Panc1 (cell line): ENCODE data around the gene KLHL41. TPM values are rescaled to one million over a fixed set of nuclear protein-coding genes. Genes with fewer than 3 reads are reported as not detected.

Experiments
- ATAC-seq: fragments of 200-7000 bp; cut with Tn5 transposase; 2 replicates; pipeline ENCODE4 v1.9.1; 2020; ENCODE audit warnings: mild to moderate bottlenecking, moderate library complexity
- BruUV-seq: library from RNA; stranded (reverse); fragments of 400-500 nt; replicated peaks from 2 replicates; lab custom pipeline; 2021; lab: Mats Ljungman, UMichigan
- CTCF ChIA-PET: fragments of 300-600 bp; sonication (Branson Sonifier 250); formaldehyde crosslinking; loops from one replicate; lab custom pipeline; 2022; ENCODE audit warnings: antibody characterized with exemption; lab: Charles Lee
- POLR2A ChIA-PET: fragments of 300-600 bp; sonication (Branson Sonifier 250); formaldehyde crosslinking; loops from one replicate; lab custom pipeline; 2022; ENCODE audit warnings: antibody characterized with exemption; lab: Charles Lee
- DNase-seq: peaks from one replicate; pipeline ENCODE4 v3.0.0-alpha.2; 2010; ENCODE audit warnings: low read depth, low spot score
- H3K27ac ChIP-seq: 2 replicates; pipeline ENCODE4 v1.5.1; 2011; ENCODE audit warnings: mild to moderate bottlenecking, low read length, inconsistent platforms
- H3K27me3 ChIP-seq: fragments of 200-500 bp; sonication (Bioruptor generic); 2 replicates; pipeline ENCODE4 v1.6.0; 2014; ENCODE audit warnings: low read length, inconsistent platforms; ENCODE audit not compliant: control insufficient read depth, insufficient read depth
- H3K36me3 ChIP-seq: fragments of 200-500 bp; sonication (Bioruptor generic); 2 replicates; pipeline ENCODE4 v1.5.1; 2014; ENCODE audit warnings: inconsistent platforms, mild to moderate bottlenecking, low read length, moderate library complexity; ENCODE audit not compliant: control insufficient read depth, insufficient read depth
- H3K4me1 ChIP-seq: 2 replicates; pipeline ENCODE4 v1.5.1; 2011; ENCODE audit warnings: inconsistent platforms, mild to moderate bottlenecking, low read length, moderate library complexity; ENCODE audit not compliant: control insufficient read depth, insufficient read depth
- H3K4me3 ChIP-seq, 2 experiments: 2 replicates each; pipeline ENCODE4 v1.5.1; 2011 to 2012; ENCODE audit warnings: low read depth in 2 of 2, low read length in 2 of 2, mild to moderate bottlenecking in 2 of 2, inconsistent platforms in 1 of 2, moderate library complexity in 1 of 2
- H3K9me3 ChIP-seq: fragments of 200-500 bp; sonication (Bioruptor generic); 2 replicates; pipeline ENCODE4 v1.5.1; 2014; ENCODE audit warnings: low read depth, mild to moderate bottlenecking, inconsistent platforms, low read length, moderate library complexity; ENCODE audit not compliant: control insufficient read depth, insufficient read depth
- CTCF ChIP-seq: fragments of 450-650 bp; IDR thresholded peaks from 2 replicates; pipeline ENCODE4 v1.5.1; 2017; ENCODE audit warnings: mild to moderate bottlenecking
- POLR2AphosphoS5 ChIP-seq: IDR thresholded peaks from 2 replicates; pipeline ENCODE4 v1.6.1; 2012; ENCODE audit warnings: mild to moderate bottlenecking, low read depth, low read length, moderate library complexity
- SIN3A ChIP-seq: IDR thresholded peaks from 2 replicates; pipeline ENCODE4 v1.6.1; 2012; ENCODE audit warnings: low read depth, mild to moderate bottlenecking, low read length, moderate library complexity, borderline replicate concordance; ENCODE audit not compliant: insufficient read depth
- TCF7L2 ChIP-seq: IDR thresholded peaks from 2 replicates; pipeline ENCODE4 v1.6.1; 2011; ENCODE audit warnings: mild to moderate bottlenecking, low read depth, low read length, inconsistent platforms
- in situ Hi-C: cut with HindIII; loops from 2 replicates; pipeline ENCODE4 v1.10.0; 2016; ENCODE audit warnings: low sequenced_read_pairs, low pct_unique_long_range_greater_than_20kb
- intact Hi-C: fragments of 100-400 bp; cut with micrococcal nuclease; formaldehyde crosslinking; loops from one replicate; pipeline ENCODE4 v1.10.0; 2022; ENCODE audit not compliant: unreplicated experiment
- total RNA-seq: library from RNA; stranded (reverse); gene quantifications from one replicate; pipeline ENCODE4 v1.2.1, GENCODE V29; 2021; ENCODE audit not compliant: unreplicated experiment
- TF ChIP-seq, protein P1 (sequence below), 2 experiments: IDR thresholded peaks; 2 replicates each; pipeline ENCODE4 v1.6.1; 2011 to 2012; ENCODE audit warnings: low read depth in 2 of 2, control low read depth in 1 of 2, low read length in 1 of 2, mild to moderate bottlenecking in 1 of 2, moderate library complexity in 1 of 2; ENCODE audit not compliant: insufficient read depth in 1 of 2

Gene KLHL41
- total RNA-seq, 1 experiment from 2014 or later = 0.72 TPM

DNA sequence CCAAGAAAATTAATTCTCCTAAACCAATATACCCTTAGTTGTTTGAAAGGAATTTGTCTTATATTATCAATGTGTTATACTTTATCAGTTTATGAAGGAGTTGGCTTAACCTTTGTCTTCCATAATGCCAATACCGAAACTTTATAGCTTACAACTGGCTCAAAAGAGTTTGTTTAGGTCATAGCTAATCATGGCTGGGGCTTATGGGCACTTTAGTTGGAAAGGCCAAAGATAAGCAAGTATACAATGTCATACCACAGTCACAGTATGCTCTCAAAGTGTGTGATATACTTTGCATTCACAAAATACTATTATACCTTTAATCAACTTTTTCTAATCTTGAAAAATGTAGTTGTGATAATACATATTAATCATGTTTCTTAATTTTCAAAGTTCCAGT is 2.3 kb downstream of the KLHL41 start:
- Histone ChIP-seq H3K9me3 (no peaks in the 10 kb centered on the region), H3K4me1 (peaks cover 13% of the 10 kb centered on the region), H3K4me3 (no peak overlapping the region), H3K27me3 (no peaks in the 10 kb centered on the region), H3K36me3 (no peaks in the 10 kb centered on the region), H3K27ac (no peak overlapping the region)
- no peak for ATAC-seq
- in situ Hi-C loops (no loop called here), intact Hi-C loops (no loop called here)
- CTCF ChIA-PET = no interaction called here
- no TSS peak for BruUV-seq
- TF ChIP-seq SIN3A (no peak), CTCF (no peak)
- DNase-seq = no peak
- POLR2A ChIA-PET = no interaction called here

DNA sequence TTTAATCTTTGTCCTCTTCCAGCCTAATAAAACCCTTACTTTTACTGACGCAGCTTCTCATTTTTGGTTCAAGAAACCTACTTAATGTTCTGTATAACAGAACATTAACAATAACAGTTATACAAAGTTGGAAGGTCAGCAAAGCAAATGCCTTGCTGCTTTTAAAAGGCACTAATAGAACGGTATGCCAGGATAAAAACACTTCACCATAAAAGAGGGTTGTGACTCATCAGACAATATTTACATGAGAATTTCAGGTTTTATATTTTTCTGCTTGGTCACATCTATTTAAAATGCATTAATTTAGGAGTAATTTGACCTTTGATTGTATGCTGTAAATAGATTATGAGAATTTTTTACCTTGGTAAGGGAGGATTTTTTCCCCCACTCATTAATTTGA is 3.0 kb downstream of the KLHL41 start:
- DNase-seq (no peak), ATAC-seq (no peak)
- H3K36me3 ChIP-seq = no peaks in the 10 kb centered on the region
- in situ Hi-C loops (no loop called here), intact Hi-C loops (no loop called here)
- BruUV-seq = no TSS peak
- no peaks in the 10 kb centered on the region for H3K9me3 ChIP-seq
- H3K4me3 ChIP-seq = no peak overlapping the region
- CTCF ChIA-PET = no interaction called here
- peaks cover 13% of the 10 kb centered on the region for H3K4me1 ChIP-seq
- no peaks in the 10 kb centered on the region for H3K27me3 ChIP-seq
- H3K27ac ChIP-seq = no peak overlapping the region
- POLR2A ChIA-PET = no interaction called here
- TF ChIP-seq CTCF = no peak
- TF ChIP-seq SIN3A = no peak
- TF ChIP-seq POLR2AphosphoS5 = no peak
- TF ChIP-seq, protein P1, sequence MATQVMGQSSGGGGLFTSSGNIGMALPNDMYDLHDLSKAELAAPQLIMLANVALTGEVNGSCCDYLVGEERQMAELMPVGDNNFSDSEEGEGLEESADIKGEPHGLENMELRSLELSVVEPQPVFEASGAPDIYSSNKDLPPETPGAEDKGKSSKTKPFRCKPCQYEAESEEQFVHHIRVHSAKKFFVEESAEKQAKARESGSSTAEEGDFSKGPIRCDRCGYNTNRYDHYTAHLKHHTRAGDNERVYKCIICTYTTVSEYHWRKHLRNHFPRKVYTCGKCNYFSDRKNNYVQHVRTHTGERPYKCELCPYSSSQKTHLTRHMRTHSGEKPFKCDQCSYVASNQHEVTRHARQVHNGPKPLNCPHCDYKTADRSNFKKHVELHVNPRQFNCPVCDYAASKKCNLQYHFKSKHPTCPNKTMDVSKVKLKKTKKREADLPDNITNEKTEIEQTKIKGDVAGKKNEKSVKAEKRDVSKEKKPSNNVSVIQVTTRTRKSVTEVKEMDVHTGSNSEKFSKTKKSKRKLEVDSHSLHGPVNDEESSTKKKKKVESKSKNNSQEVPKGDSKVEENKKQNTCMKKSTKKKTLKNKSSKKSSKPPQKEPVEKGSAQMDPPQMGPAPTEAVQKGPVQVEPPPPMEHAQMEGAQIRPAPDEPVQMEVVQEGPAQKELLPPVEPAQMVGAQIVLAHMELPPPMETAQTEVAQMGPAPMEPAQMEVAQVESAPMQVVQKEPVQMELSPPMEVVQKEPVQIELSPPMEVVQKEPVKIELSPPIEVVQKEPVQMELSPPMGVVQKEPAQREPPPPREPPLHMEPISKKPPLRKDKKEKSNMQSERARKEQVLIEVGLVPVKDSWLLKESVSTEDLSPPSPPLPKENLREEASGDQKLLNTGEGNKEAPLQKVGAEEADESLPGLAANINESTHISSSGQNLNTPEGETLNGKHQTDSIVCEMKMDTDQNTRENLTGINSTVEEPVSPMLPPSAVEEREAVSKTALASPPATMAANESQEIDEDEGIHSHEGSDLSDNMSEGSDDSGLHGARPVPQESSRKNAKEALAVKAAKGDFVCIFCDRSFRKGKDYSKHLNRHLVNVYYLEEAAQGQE (IDR thresholded peaks at IDR 0.05; ENCODE audit: insufficient read depth in 1 of 2, low read depth in 2 of 2, low read length in 1 of 2) = no peak
- no peak for TF ChIP-seq TCF7L2
